ENCODE results near the gene MON1A.
A peak's percentile ranks its signal among the peaks of the same experiment; 100 is the strongest.

Gene MON1A

GRCh38 chr3:49871531-49872153 is 58.0 kb downstream of the MON1A start:
- Histone ChIP-seq H3K9me3 (replicated peaks; ENCODE audit: insufficient read depth, low read length) (no peaks in the 10 kb centered on the region), H3K4me2 (ENCODE audit: low read depth, low read length) (no peak overlapping the region), H2AFZ (ENCODE audit: low read length) (no peak overlapping the region), H4K20me1 (ENCODE audit: insufficient read depth, low read length) (no peaks in the 10 kb centered on the region), H3K9ac (ENCODE audit: low read length) (no peak overlapping the region), H3K9me2 (replicated peaks; ENCODE audit: insufficient read depth, low read length) (no peaks in the 10 kb centered on the region), H3F3A (ENCODE audit: insufficient read depth, low read length) (no peaks in the 10 kb centered on the region), H3K36me3 (replicated peaks; ENCODE audit: insufficient read depth, low read length) (no peaks in the 10 kb centered on the region), H3K4me1 (ENCODE audit: low read length) (no peaks in the 10 kb centered on the region), H3K27ac (ENCODE audit: low read length) (no peak overlapping the region), H3K79me2 (ENCODE audit: low read length) (no peaks in the 10 kb centered on the region), H3K4me3 (ENCODE audit: low read length) (no peak overlapping the region), H3K27me3 (replicated peaks; ENCODE audit: insufficient read depth, low read length) (peaks cover 27% of the 10 kb centered on the region)
- no peak for DNase-seq
- no peak for TF ChIP-seq EZH2phosphoT487 (IDR thresholded peaks at IDR 0.05; ENCODE audit: low read length)
- TF ChIP-seq CTCF (IDR thresholded peaks at IDR 0.05; ENCODE audit: low read length) = no peak
- TF ChIP-seq EZH2 (optimal IDR thresholded peaks at IDR 0.05; ENCODE audit: low read depth, low read length) = no peak

- DNase-seq = no peak
- peak within 1 kb of the TSS; percentile 59; the same call in 1 of the 2 replicates for H3K4me2 ChIP-seq (ENCODE audit: low read depth, low read length)
These were observed 60.0 kb downstream of the MON1A start, which contains the start of gene CAMKV for GRCh38 chr3:49869525-49870126. Gene CAMKV (minus strand): TSS chr3:49869906. CDS start chr3:49862388, 7,518 bp downstream.

GRCh38 chr3:49868862-49869466 is 60.6 kb downstream of the MON1A start:
- DNase-seq = no peak
- Histone ChIP-seq H3K9me2 (replicated peaks; ENCODE audit: insufficient read depth, low read length) (no peaks in the 10 kb centered on the region), H2AFZ (ENCODE audit: low read length) (no peak overlapping the region), H3F3A (ENCODE audit: insufficient read depth, low read length) (no peaks in the 10 kb centered on the region), H3K9ac (ENCODE audit: low read length) (no peak overlapping the region), H3K27me3 (replicated peaks; ENCODE audit: insufficient read depth, low read length) (peaks cover 51% of the 10 kb centered on the region), H3K4me2 (ENCODE audit: low read depth, low read length) (peak overlapping the region; percentile 59; the same call in 1 of the 2 replicates), H3K9me3 (replicated peaks; ENCODE audit: insufficient read depth, low read length) (no peaks in the 10 kb centered on the region), H3K4me1 (ENCODE audit: low read length) (no peaks in the 10 kb centered on the region), H3K27ac (ENCODE audit: low read length) (no peak overlapping the region), H3K4me3 (ENCODE audit: low read length) (peak overlapping the region; percentile 31; the same call in 1 of the 2 replicates), H4K20me1 (ENCODE audit: insufficient read depth, low read length) (no peaks in the 10 kb centered on the region), H3K36me3 (replicated peaks; ENCODE audit: insufficient read depth, low read length) (no peaks in the 10 kb centered on the region), H3K79me2 (ENCODE audit: low read length) (no peaks in the 10 kb centered on the region)
- TF ChIP-seq EZH2phosphoT487 (IDR thresholded peaks at IDR 0.05; ENCODE audit: low read length) = no peak
- no peak for TF ChIP-seq CTCF (IDR thresholded peaks at IDR 0.05; ENCODE audit: low read length)
- no peak for TF ChIP-seq EZH2 (optimal IDR thresholded peaks at IDR 0.05; ENCODE audit: low read depth, low read length)

More at GRCh38 chr3:49869525-49870126, 60.0 kb downstream of the MON1A start, which contains the start of gene CAMKV:
- H3F3A ChIP-seq (ENCODE audit: insufficient read depth, low read length) = no peaks in the 10 kb centered on the region
- H3K36me3 ChIP-seq (replicated peaks; ENCODE audit: insufficient read depth, low read length) = no peaks in the 10 kb centered on the region
- H3K27me3 ChIP-seq (replicated peaks; ENCODE audit: insufficient read depth, low read length) = peaks cover 44% of the 10 kb centered on the region
- H3K27ac ChIP-seq (ENCODE audit: low read length) = no peak within 1 kb of the TSS
- peak within 1 kb of the TSS; percentile 31 for H3K4me3 ChIP-seq (ENCODE audit: low read length)
- no peaks in the 10 kb centered on the region for H3K4me1 ChIP-seq (ENCODE audit: low read length)
- H3K9ac ChIP-seq (ENCODE audit: low read length) = no peak within 1 kb of the TSS
- H3K79me2 ChIP-seq (ENCODE audit: low read length) = no peaks in the 10 kb centered on the region
- no peaks in the 10 kb centered on the region for H3K9me3 ChIP-seq (replicated peaks; ENCODE audit: insufficient read depth, low read length)
- H2AFZ ChIP-seq (ENCODE audit: low read length) = no peak within 1 kb of the TSS
- no peak for TF ChIP-seq EZH2 (optimal IDR thresholded peaks at IDR 0.05; ENCODE audit: low read depth, low read length)
- TF ChIP-seq CTCF (IDR thresholded peaks at IDR 0.05; ENCODE audit: low read length) = no peak
- no peak for TF ChIP-seq EZH2phosphoT487 (IDR thresholded peaks at IDR 0.05; ENCODE audit: low read length)
- no peaks in the 10 kb centered on the region for H3K9me2 ChIP-seq (replicated peaks; ENCODE audit: insufficient read depth, low read length)
- H4K20me1 ChIP-seq (ENCODE audit: insufficient read depth, low read length) = no peaks in the 10 kb centered on the region
